ENCODE results near the gene LRP1-AS.

- TF ChIP-seq CTCF (IDR thresholded peaks at IDR 0.05) (no peak), POLR2A (IDR thresholded peaks at IDR 0.05) (no peak)
These were observed 23.0 kb upstream of the LRP1-AS start for GRCh38 chr12:57170408-57170807.

Data from tibial nerve (tissue), 3 donors.